Stomach (tissue), 4 donors: ENCODE data around the gene GALNT17.

Experiments used
- CTCF ChIP-seq, 7 experiments: fragments of 450-650 bp in 4 of 7; fragments of 200-600 bp in 3 of 7; sonication (generic) in 3 of 7; IDR thresholded peaks; one replicate each; pipeline ENCODE4 v1.5.1; 2016 to 2019; ENCODE audit warnings: antibody characterized with exemption in 7 of 7, control low read depth in 2 of 7, mild to moderate bottlenecking in 1 of 7
- EP300 ChIP-seq: sonication (generic); formaldehyde crosslinking; IDR thresholded peaks from one replicate; pipeline ENCODE4 v1.6.1; 2017; ENCODE audit warnings: antibody characterized with exemption
- POLR2A ChIP-seq, 4 donors: fragments of 450-650 bp; IDR thresholded peaks; one replicate each; pipeline ENCODE4 v1.6.1; 2016; ENCODE audit warnings: antibody characterized with exemption in 4 of 4, control low read depth in 2 of 4, mild to moderate bottlenecking in 1 of 4, moderate library complexity in 1 of 4

DNA sequence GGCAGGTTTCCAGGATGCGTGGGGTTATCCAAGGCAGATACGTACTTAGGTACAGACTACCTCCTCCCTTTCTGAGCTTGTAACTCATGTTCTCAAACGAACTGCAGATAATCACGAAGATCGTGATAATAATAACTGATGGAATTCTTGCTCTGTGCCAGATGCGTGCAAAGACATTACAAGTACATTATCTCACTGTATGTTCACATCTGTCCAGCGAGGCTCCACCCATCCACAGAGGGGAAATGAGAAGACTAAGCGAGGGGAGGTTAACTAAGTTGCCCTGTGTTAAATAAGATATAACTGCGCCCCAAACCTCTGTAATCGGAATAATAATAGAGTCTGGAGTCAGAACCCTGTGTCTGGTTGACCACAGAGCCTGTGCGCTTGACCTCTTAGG is 1.9 kb downstream of the GALNT17 start:
- no peak for TF ChIP-seq EP300
- no peak for TF ChIP-seq CTCF (IDR thresholded peaks at IDR 0.05)
- TF ChIP-seq POLR2A (IDR thresholded peaks at IDR 0.05) = no peak
